Activated effector memory CD4-positive, alpha-beta T cell treated with Interleukin-2 at 50 U/mL for 16 hours (primary cell): Measurements from ENCODE around the gene UBE2L3.
"Not testable (repeated sequence)": the region's sequence is repeated elsewhere in the genome, so short reads cannot be mapped to it uniquely, and the experiment has no call there.

Experiments
- DNase-seq: peaks from one replicate; pipeline ENCODE4 v3.0.0-alpha.2; 2020

UBE2L3 gene

GRCh38 chr22:21573293-21573734, 5.8 kb downstream of the UBE2L3 start:
- DNase-seq, result no peak

- no peak for DNase-seq
These were observed 6.4 kb downstream of the UBE2L3 start for GRCh38 chr22:21573750-21574494.

GRCh38 chr22:21579474-21579851, 11.9 kb downstream of the UBE2L3 start:
- no peak for DNase-seq

- DNase-seq, result not testable (repeated sequence)
These were observed 13.1 kb downstream of the UBE2L3 start for GRCh38 chr22:21580623-21581007.

- not testable (repeated sequence) for DNase-seq
These were observed 13.6 kb downstream of the UBE2L3 start for GRCh38 chr22:21581009-21581713.

GRCh38 chr22:21582801-21583740, 15.6 kb downstream of the UBE2L3 start:
- no peak for DNase-seq

- no peak for DNase-seq
These were observed 17.9 kb downstream of the UBE2L3 start for GRCh38 chr22:21585389-21585788.

- no peak for DNase-seq
These were observed 20.5 kb downstream of the UBE2L3 start for GRCh38 chr22:21587803-21588611.

GRCh38 chr22:21589396-21589795, 21.9 kb downstream of the UBE2L3 start:
- DNase-seq, result no peak

- no peak for DNase-seq
These were observed 23.5 kb downstream of the UBE2L3 start for GRCh38 chr22:21590809-21591641.

GRCh38 chr22:21591695-21592094, 24.2 kb downstream of the UBE2L3 start:
- DNase-seq, result no peak

- no peak for DNase-seq
These were observed 24.9 kb downstream of the UBE2L3 start for GRCh38 chr22:21592422-21592821.

- no peak for DNase-seq
These were observed 26.1 kb downstream of the UBE2L3 start for GRCh38 chr22:21593406-21594232.

- DNase-seq, result no peak
These were observed 27.4 kb downstream of the UBE2L3 start for GRCh38 chr22:21594865-21595452.

GRCh38 chr22:21596356-21597135, 29.0 kb downstream of the UBE2L3 start:
- not testable (repeated sequence) for DNase-seq

GRCh38 chr22:21598302-21598701, 30.8 kb downstream of the UBE2L3 start:
- no peak for DNase-seq

- DNase-seq, result no peak
These were observed 31.8 kb downstream of the UBE2L3 start for GRCh38 chr22:21599053-21599893.

GRCh38 chr22:21602579-21602978, 35.1 kb downstream of the UBE2L3 start:
- DNase-seq, result no peak
